H9 (cell line): Measurements from ENCODE around the gene S100Z. TPM values are rescaled to one million over a fixed set of nuclear protein-coding genes. Genes with fewer than 3 reads are reported as not detected.
"Not testable (repeated sequence)": the region's sequence is repeated elsewhere in the genome, so short reads cannot be mapped to it uniquely, and the experiment has no call there.

Experiments
- DNase-seq: peaks from one replicate; pipeline ENCODE4 v3.0.0-alpha.2; 2017
- H2AFZ ChIP-seq: one replicate; pipeline ENCODE4 v1.6.1; 2013; ENCODE audit warnings: mild to moderate bottlenecking, low read length, control low read depth, moderate library complexity
- H2AK5ac ChIP-seq: 2 replicates; pipeline ENCODE4 v1.6.1; 2013; ENCODE audit warnings: low read length, control low read depth, mixed read lengths; ENCODE audit not compliant: insufficient read length
- H2BK120ac ChIP-seq: one replicate; pipeline ENCODE4 v1.6.1; 2013; ENCODE audit warnings: low read depth, mild to moderate bottlenecking, low read length, control low read depth, inconsistent platforms; ENCODE audit not compliant: poor library complexity, severe bottlenecking
- H2BK12ac ChIP-seq: 2 replicates; pipeline ENCODE4 v1.6.1; 2013; ENCODE audit warnings: low read length, control low read depth, mixed read lengths, low read depth; ENCODE audit not compliant: insufficient read length
- H2BK15ac ChIP-seq: 2 replicates; pipeline ENCODE4 v1.6.1; 2013; ENCODE audit warnings: low read depth, low read length, control low read depth
- H2BK20ac ChIP-seq: one replicate; pipeline ENCODE4 v1.6.1; 2013; ENCODE audit warnings: low read depth, mild to moderate bottlenecking, low read length, control low read depth, inconsistent platforms; ENCODE audit not compliant: poor library complexity, severe bottlenecking
- H2BK5ac ChIP-seq: 2 replicates; pipeline ENCODE4 v1.6.1; 2013; ENCODE audit warnings: low read length, control low read depth, mixed read lengths; ENCODE audit not compliant: insufficient read length
- H3K14ac ChIP-seq: 2 replicates; pipeline ENCODE4 v1.6.1; 2013; ENCODE audit warnings: low read length, control low read depth; ENCODE audit not compliant: insufficient read depth
- H3K18ac ChIP-seq: 2 replicates; pipeline ENCODE4 v1.6.1; 2013; ENCODE audit warnings: low read depth, mild to moderate bottlenecking, mixed read lengths, low read length, control low read depth; ENCODE audit not compliant: insufficient read length
- H3K23ac ChIP-seq: 2 replicates; pipeline ENCODE4 v1.6.1; 2013; ENCODE audit warnings: low read length, control low read depth, mixed read lengths, low read depth; ENCODE audit not compliant: insufficient read length
- H3K23me2 ChIP-seq: 2 replicates; pipeline ENCODE4 v1.6.1; 2013; ENCODE audit warnings: low read depth, mild to moderate bottlenecking, mixed read lengths, low read length, control low read depth; ENCODE audit not compliant: insufficient read length, poor library complexity, severe bottlenecking
- H3K27ac ChIP-seq: 2 replicates; pipeline ENCODE4 v1.5.1; 2013; ENCODE audit warnings: low read length, control low read depth, mixed read lengths, low read depth; ENCODE audit not compliant: insufficient read length
- H3K27me3 ChIP-seq: 2 replicates; pipeline ENCODE4 v1.6.1; 2013; ENCODE audit warnings: low read length, control low read depth, inconsistent platforms; ENCODE audit not compliant: insufficient read depth
- H3K4ac ChIP-seq: 2 replicates; pipeline ENCODE4 v1.6.1; 2013; ENCODE audit warnings: low read depth, mild to moderate bottlenecking, control low read depth, inconsistent platforms, low read length, moderate library complexity
- H3K4me1 ChIP-seq: 2 replicates; pipeline ENCODE4 v1.6.1; 2013; ENCODE audit warnings: low read length, control low read depth, inconsistent platforms; ENCODE audit not compliant: insufficient read depth
- H3K4me2 ChIP-seq: 2 replicates; pipeline ENCODE4 v1.6.1; 2013; ENCODE audit warnings: low read length, control low read depth, mixed read lengths; ENCODE audit not compliant: insufficient read length, insufficient read depth
- H3K56ac ChIP-seq: 2 replicates; pipeline ENCODE4 v1.6.1; 2013; ENCODE audit warnings: low read depth, mild to moderate bottlenecking, mixed read lengths, low read length, control low read depth; ENCODE audit not compliant: insufficient read length
- H3K79me1 ChIP-seq: 2 replicates; pipeline ENCODE4 v1.6.1; 2013; ENCODE audit warnings: low read depth, mild to moderate bottlenecking, moderate library complexity, low read length, control low read depth, inconsistent platforms; ENCODE audit not compliant: insufficient read depth, poor library complexity, severe bottlenecking
- H3K79me2 ChIP-seq: 2 replicates; pipeline ENCODE4 v1.6.1; 2013; ENCODE audit warnings: low read length, control low read depth, inconsistent platforms; ENCODE audit not compliant: insufficient read depth
- H3K9ac ChIP-seq: 2 replicates; pipeline ENCODE4 v1.6.1; 2013; ENCODE audit warnings: low read length, control low read depth, mixed read lengths; ENCODE audit not compliant: insufficient read length; ENCODE audit errors: extremely low read depth
- H3K9me3 ChIP-seq: one replicate; pipeline ENCODE4 v1.6.1; 2013; ENCODE audit warnings: low read depth, low read length, inconsistent platforms; ENCODE audit not compliant: control insufficient read depth
- H3T11ph ChIP-seq: one replicate; pipeline ENCODE4 v1.6.1; 2013; ENCODE audit warnings: mild to moderate bottlenecking, low read length, control low read depth, inconsistent platforms
- H4K20me1 ChIP-seq: one replicate; pipeline ENCODE4 v1.6.1; 2013; ENCODE audit not compliant: control insufficient read depth, insufficient read length, insufficient read depth
- H4K5ac ChIP-seq: 2 replicates; pipeline ENCODE4 v1.6.1; 2013; ENCODE audit warnings: low read depth, mild to moderate bottlenecking, mixed read lengths, low read length, control low read depth; ENCODE audit not compliant: insufficient read length
- H4K8ac ChIP-seq: replicated peaks from 2 replicates; pipeline ENCODE4 v1.6.1; 2013; ENCODE audit warnings: low read length, control low read depth, mixed read lengths, low read depth; ENCODE audit not compliant: insufficient read length
- H4K91ac ChIP-seq: 2 replicates; pipeline ENCODE4 v1.6.1; 2013; ENCODE audit warnings: low read depth, mild to moderate bottlenecking, moderate library complexity, mixed read lengths, low read length, control low read depth; ENCODE audit not compliant: insufficient read length
- H3K27ac Mint-ChIP-seq, 3 experiments: 2 replicates in 2 of 3; 3 replicates in 1 of 3; pipeline ENCODE4 v1.8.0; 2020 to 2021; ENCODE audit warnings: mixed read lengths in 3 of 3, mild to moderate bottlenecking in 1 of 3, moderate library complexity in 1 of 3
- H3K27me3 Mint-ChIP-seq: 2 replicates; pipeline ENCODE4 v1.8.0; 2021; ENCODE audit warnings: low read depth, mild to moderate bottlenecking, moderate library complexity, mixed read lengths
- H3K36me3 Mint-ChIP-seq, 3 experiments: 2 replicates in 2 of 3; 3 replicates in 1 of 3; pipeline ENCODE4 v1.8.0; 2020 to 2021; ENCODE audit warnings: low read depth in 3 of 3, mixed read lengths in 3 of 3; ENCODE audit not compliant: insufficient read depth in 1 of 3
- H3K4me1 Mint-ChIP-seq, 2 experiments: 2 replicates each; pipeline ENCODE4 v1.8.0; 2020; ENCODE audit warnings: mixed read lengths in 2 of 2
- H3K4me3 Mint-ChIP-seq, 2 experiments: 2 replicates in 1 of 2; 3 replicates in 1 of 2; pipeline ENCODE4 v1.8.0; 2020 to 2021; ENCODE audit warnings: mild to moderate bottlenecking in 2 of 2, mixed read lengths in 2 of 2, moderate library complexity in 1 of 2
- H3K9me3 Mint-ChIP-seq, 2 experiments: 2 replicates in 1 of 2; 3 replicates in 1 of 2; pipeline ENCODE4 v1.8.0; 2020; ENCODE audit warnings: mild to moderate bottlenecking in 2 of 2, mixed read lengths in 2 of 2, moderate library complexity in 1 of 2
- WGBS: extraction: QIAGEN DNeasy Blood & Tissue Kit; methylation state at CpG from one replicate; pipeline ENCODE4 v1.1.7; 2013; ENCODE audit warnings: missing lambda C conversion rate, low lambda C conversion rate, mixed read lengths; ENCODE audit not compliant: insufficient read length; ENCODE audit errors: extremely low coverage; 5-methylcytosine and 5-hydroxymethylcytosine counted together
- total RNA-seq: library from RNA; stranded (reverse); gene quantifications from 2 replicates; pipeline ENCODE4 v1.2.1, GENCODE V29; 2021
- TF ChIP-seq, protein P1 (sequence below): fragments of 200-600 bp; sonication (generic); conservative IDR thresholded peaks from 3 replicates; pipeline ENCODE4 v1.8.0; 2021; ENCODE audit warnings: antibody characterized with exemption, mild to moderate bottlenecking

S100Z gene
- total RNA-seq, 1 experiment from 2014 or later: not detected

DNA sequence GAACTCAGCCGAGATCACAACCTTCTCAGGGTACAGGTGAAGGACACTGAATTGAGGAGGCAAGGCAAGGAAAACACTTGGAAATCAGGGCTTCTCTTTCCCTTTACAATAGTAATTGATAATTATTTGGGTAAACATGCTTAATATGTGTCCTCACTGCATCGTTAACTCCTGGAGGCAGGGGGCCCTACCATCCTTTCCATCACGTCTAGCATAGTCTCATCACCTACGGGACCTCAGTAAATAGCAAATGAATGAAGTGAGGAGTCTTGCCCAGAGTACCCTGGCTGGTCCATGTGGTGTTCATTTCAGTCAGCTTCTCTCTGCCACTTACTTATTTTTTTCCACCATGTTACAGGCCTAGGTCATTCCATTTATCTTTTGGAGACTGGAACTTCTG is 28.7 kb upstream of the S100Z start:
- Histone ChIP-seq H3K4me2 (peak overlapping the region; percentile 78), H4K5ac (no peak overlapping the region), H3K23me2 (peaks cover 11% of the 10 kb centered on the region), H2AFZ (no peak overlapping the region), H3K9me3 (no peaks in the 10 kb centered on the region), H2BK5ac (no peak overlapping the region), H3K14ac (no peak overlapping the region), H3K4ac (no peak overlapping the region), H3K79me2 (no peaks in the 10 kb centered on the region; the same call in 1 of the 2 replicates), H4K91ac (no peak overlapping the region), H2BK20ac (no peak overlapping the region), H2BK120ac (no peak overlapping the region), H3K4me1 (peaks cover 5% of the 10 kb centered on the region; the same call in 1 of the 2 replicates), H4K20me1 (no peaks in the 10 kb centered on the region), H2BK12ac (no peak overlapping the region), H3T11ph (no peak overlapping the region), H3K9ac (no peak overlapping the region), H3K79me1 (no peaks in the 10 kb centered on the region), H4K8ac (no peak overlapping the region), H3K27me3 (no peaks in the 10 kb centered on the region), H2BK15ac (no peak overlapping the region), H2AK5ac (no peak overlapping the region), H3K23ac (no peak overlapping the region), H3K27ac (no peak overlapping the region), H3K56ac (no peak overlapping the region), H3K18ac (no peak overlapping the region)
- H3K9me3 Mint-ChIP-seq: no peaks in the 10 kb centered on the region; a peak in 1 of 5 replicates
- H3K4me1 Mint-ChIP-seq: peaks cover 22% of the 10 kb centered on the region in 2 experiments
- TF ChIP-seq, protein P1, sequence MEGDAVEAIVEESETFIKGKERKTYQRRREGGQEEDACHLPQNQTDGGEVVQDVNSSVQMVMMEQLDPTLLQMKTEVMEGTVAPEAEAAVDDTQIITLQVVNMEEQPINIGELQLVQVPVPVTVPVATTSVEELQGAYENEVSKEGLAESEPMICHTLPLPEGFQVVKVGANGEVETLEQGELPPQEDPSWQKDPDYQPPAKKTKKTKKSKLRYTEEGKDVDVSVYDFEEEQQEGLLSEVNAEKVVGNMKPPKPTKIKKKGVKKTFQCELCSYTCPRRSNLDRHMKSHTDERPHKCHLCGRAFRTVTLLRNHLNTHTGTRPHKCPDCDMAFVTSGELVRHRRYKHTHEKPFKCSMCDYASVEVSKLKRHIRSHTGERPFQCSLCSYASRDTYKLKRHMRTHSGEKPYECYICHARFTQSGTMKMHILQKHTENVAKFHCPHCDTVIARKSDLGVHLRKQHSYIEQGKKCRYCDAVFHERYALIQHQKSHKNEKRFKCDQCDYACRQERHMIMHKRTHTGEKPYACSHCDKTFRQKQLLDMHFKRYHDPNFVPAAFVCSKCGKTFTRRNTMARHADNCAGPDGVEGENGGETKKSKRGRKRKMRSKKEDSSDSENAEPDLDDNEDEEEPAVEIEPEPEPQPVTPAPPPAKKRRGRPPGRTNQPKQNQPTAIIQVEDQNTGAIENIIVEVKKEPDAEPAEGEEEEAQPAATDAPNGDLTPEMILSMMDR: no peak
- no CpG with 5 or more reads among the region's 4 CpGs for WGBS
- peaks cover 21% of the 10 kb centered on the region for H3K27me3 Mint-ChIP-seq
- peak overlapping the region; percentile 85 to 92 for H3K4me3 Mint-ChIP-seq
- H3K36me3 Mint-ChIP-seq: peaks cover 0 to 5% (median 0%) of the 10 kb centered on the region in 3 experiments; a peak in 3 of 7 replicates
- H3K27ac Mint-ChIP-seq: peak overlapping the region in 2 of 3 experiments; percentile 32 to 55; a peak in 3 of 7 replicates
- no peak for DNase-seq

DNA sequence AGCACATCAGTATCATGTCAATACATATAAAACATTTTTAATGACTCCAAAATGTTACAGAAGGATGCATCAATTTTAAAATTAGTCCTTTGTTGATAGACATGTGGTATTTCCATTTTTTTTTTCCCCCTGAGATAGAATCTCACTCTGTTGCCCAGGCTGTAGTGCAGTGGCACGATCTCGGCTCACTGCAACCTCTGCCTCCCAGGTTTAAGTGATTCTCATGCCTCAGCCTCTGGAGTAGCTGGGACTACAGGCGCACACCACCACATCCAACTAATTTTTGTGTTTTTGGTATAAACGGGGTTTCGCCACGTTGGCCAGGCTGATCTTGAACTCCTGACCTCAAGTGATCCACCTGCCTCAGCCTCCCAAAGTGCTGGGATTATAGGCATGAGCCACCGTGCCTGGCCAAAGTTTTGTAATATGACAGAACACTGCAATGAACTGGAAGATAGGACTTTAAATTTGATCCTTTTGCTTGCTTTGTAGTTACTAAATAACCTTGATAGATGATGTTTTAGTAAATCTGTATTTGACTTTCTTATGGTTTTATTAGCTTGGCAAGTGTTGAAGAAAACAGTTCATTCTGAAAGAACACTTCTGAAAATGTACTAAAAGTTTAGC is 27.6 kb upstream of the S100Z start:
- H3K9me3 Mint-ChIP-seq, H2BK120ac ChIP-seq, H2BK12ac ChIP-seq, H3K27me3 ChIP-seq, H3K4me2 ChIP-seq, H3K9ac ChIP-seq, H2AFZ ChIP-seq, H2BK20ac ChIP-seq, H3K36me3 Mint-ChIP-seq, H3K27ac Mint-ChIP-seq, H2BK5ac ChIP-seq, H3K27ac ChIP-seq, H3K79me1 ChIP-seq, H3T11ph ChIP-seq, H3K56ac ChIP-seq, H4K5ac ChIP-seq, H3K79me2 ChIP-seq, H4K91ac ChIP-seq, DNase-seq, H3K4me3 Mint-ChIP-seq, H3K4ac ChIP-seq, H3K18ac ChIP-seq, H3K14ac ChIP-seq, H4K8ac ChIP-seq, H2BK15ac ChIP-seq, H2AK5ac ChIP-seq, H4K20me1 ChIP-seq, H3K4me1 ChIP-seq, H3K9me3 ChIP-seq, H3K23ac ChIP-seq: not testable (repeated sequence)
- Mint-ChIP-seq H3K4me1 (peaks cover 22% of the 10 kb centered on the region in 2 experiments), H3K27me3 (peaks cover 12% of the 10 kb centered on the region)
- peaks cover 11% of the 10 kb centered on the region for H3K23me2 ChIP-seq
- no CpG with 5 or more reads among the region's 7 CpGs for WGBS
